IgD-negative memory B cell (primary cell): ENCODE measurements around the gene SCRN1. TPM values are rescaled to one million over a fixed set of nuclear protein-coding genes. Genes with fewer than 3 reads are reported as not detected.

ENCODE experiments used
- H3K27ac Mint-ChIP-seq, 3 donors: one replicate each; pipeline ENCODE4 v1.8.0; 2020 to 2022; ENCODE audit warnings: mild to moderate bottlenecking in 3 of 3, mixed read lengths in 3 of 3, moderate library complexity in 1 of 3
- H3K27me3 Mint-ChIP-seq: one replicate; pipeline ENCODE4 v1.8.0; 2021; ENCODE audit warnings: mixed read lengths
- H3K36me3 Mint-ChIP-seq: one replicate; pipeline ENCODE4 v1.8.0; 2020; ENCODE audit warnings: mild to moderate bottlenecking, mixed read lengths
- H3K4me1 Mint-ChIP-seq, 3 donors: one replicate each; pipeline ENCODE4 v1.8.0; 2020 to 2022; ENCODE audit warnings: mixed read lengths in 3 of 3, mild to moderate bottlenecking in 1 of 3
- H3K4me3 Mint-ChIP-seq, 4 donors: one replicate each; pipeline ENCODE4 v1.8.0; 2020 to 2022; ENCODE audit warnings: mild to moderate bottlenecking in 4 of 4, mixed read lengths in 4 of 4, moderate library complexity in 3 of 4
- H3K9me3 Mint-ChIP-seq, 3 donors: one replicate each; pipeline ENCODE4 v1.8.0; 2020 to 2021; ENCODE audit warnings: mixed read lengths in 3 of 3, mild to moderate bottlenecking in 1 of 3
- polyA plus RNA-seq: library from polyadenylated mRNA; unstranded; fragments of 300-500 nt; fragmentation: Illumina TruSeq; gene quantifications from one replicate; pipeline ENCODE4 v1.2.3, GENCODE V29; 2021

Gene SCRN1
- polyA plus RNA-seq, result 55.5 TPM

DNA sequence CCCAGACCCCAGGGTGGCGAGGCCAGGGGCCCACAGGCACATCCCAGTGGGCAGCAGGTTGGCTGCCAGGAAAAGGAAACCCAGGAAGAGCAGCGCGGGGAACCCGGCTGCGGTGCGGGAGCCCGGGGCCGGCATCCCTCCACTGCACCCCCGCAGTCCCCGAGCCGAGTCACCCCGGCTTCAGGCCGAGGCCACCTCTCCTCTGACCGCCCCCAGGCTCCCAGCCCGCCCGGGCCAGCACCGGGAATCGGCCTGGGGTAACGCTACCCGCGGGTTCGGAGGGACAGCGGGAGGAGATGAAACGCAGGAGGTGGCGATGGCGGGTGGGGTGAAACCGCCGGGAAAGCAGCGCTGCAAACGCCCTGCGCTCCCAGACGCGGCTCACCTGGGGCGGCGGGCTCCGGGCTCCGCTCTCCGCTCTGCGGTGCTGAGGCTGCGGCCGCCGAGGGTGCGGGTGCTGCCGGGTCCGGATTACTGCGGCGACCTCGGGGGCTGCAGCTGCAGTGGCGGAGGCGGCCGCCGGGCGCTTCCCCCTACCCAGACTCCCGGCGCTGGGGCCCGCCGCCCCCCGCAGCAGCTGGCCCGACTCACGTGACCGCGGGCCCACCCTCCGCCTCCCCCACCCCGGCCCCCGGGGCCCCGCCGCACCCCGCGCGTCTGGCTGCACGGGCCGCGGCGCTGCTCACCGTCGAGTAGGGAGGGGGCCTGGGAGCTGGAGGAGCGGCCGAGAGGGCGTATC is at the start of gene SCRN1:
SCRN1 (minus strand) TSS at position 545 of the 739 bp plus-strand sequence. CDS start 20,734 bp downstream, outside the sequence.
- Mint-ChIP-seq H3K27ac (peak within 1 kb of the TSS; percentile 86 to 94 (median 92)), H3K9me3 (peaks cover 0 to 4% (median 0%) of the 10 kb centered on the region in 3 donors), H3K4me3 (peak within 1 kb of the TSS; percentile 84 to 99 (median 94)), H3K4me1 (peaks cover 21 to 30% (median 30%) of the 10 kb centered on the region in 3 donors), H3K27me3 (no peaks in the 10 kb centered on the region), H3K36me3 (no peaks in the 10 kb centered on the region)

DNA sequence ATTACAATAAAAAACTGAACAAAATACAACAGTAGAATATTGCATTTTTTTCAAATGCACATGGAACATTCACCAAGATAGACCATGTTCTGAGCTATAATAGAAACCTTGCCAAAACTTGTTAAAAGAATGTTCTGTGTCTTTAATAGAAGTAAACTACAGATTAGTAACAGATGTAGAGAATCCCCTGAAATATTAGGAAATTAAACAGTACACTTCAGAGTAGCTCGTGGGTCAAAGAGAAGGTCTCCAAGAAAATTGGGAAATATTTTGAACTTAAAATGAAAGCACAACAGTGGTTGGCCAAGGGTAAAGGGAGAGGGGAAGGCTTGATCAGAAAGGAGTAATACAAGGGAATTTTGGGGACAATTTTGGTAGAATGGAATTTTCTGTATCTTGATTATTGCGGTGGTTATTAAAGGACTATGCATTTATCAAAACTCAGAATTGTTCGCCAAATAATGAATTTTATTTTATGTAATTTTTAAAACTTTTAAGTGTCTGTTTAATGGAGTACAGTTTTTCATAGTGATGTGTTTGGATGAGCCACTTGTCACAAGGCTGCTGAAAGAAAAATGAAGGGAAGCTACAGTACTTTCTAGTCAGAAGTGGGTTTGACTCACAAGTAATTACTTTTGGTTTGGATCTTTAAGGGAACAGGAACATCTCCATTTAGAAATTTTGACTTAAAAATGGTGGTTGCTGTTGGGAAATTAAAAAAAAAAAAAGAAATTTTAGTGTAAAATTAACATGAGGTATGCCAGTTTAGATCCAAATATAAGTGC is 48.8 kb upstream of the SCRN1 start:
- Mint-ChIP-seq H3K36me3 (peaks cover 3% of the 10 kb centered on the region), H3K4me3 (no peak overlapping the region), H3K9me3 (no peaks in the 10 kb centered on the region), H3K27ac (no peak overlapping the region), H3K4me1 (peaks cover 0 to 6% (median 0%) of the 10 kb centered on the region in 3 donors), H3K27me3 (no peaks in the 10 kb centered on the region)

- no peak overlapping the region for H3K4me3 Mint-ChIP-seq
- H3K27ac Mint-ChIP-seq, result no peak overlapping the region
- H3K9me3 Mint-ChIP-seq, result no peaks in the 10 kb centered on the region
- H3K36me3 Mint-ChIP-seq, result no peaks in the 10 kb centered on the region
- peaks cover 0 to 1% (median 0%) of the 10 kb centered on the region in 3 donors for H3K4me1 Mint-ChIP-seq
- no peaks in the 10 kb centered on the region for H3K27me3 Mint-ChIP-seq
These were observed 46.6 kb upstream of the SCRN1 start for GRCh38 chr7:30036220-30036619.

- Mint-ChIP-seq H3K36me3 (no peaks in the 10 kb centered on the region), H3K4me1 (no peaks in the 10 kb centered on the region), H3K27ac (no peak overlapping the region), H3K9me3 (no peaks in the 10 kb centered on the region), H3K4me3 (peak overlapping the region in 1 of 4 donors; percentile 26), H3K27me3 (no peaks in the 10 kb centered on the region)
These were observed 44.9 kb upstream of the SCRN1 start for GRCh38 chr7:30034501-30034900.

DNA sequence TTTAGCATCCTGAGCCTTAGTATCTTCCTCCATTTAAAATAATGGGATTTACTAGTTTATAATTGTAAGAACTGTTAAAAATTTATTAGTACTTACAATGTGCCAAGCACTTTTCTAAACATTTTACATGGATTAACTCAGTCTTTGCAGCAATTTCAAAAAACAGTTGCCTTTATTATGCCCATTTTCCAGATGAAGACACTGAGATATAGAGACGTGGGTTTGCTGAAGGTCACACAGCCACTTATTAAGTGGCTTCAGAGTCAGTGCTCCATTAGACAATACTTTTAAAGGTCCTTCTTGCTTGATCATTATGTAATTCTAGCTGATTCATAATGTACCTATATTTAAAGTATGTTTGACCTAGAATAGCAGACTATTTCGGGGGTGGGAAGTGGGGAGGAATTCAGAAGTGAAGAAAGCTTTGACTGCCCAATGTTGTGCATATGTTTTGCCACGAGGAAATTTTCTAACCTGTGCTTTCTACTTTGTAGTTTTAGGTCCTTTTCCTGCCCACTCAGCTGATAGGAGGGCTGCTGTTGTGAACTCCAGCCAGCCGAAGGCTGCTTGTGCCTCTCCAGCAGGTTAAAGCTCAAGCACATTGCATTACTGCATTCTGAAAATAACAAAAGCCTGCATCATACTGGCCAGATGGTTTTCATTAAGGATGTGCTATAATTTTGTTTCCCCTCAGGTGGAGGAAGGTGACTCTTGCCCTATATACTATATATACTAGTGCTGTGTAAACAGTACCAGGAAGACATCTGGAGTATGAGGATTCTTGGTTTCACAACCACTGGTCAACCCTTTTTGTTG is 42.9 kb upstream of the SCRN1 start:
- Mint-ChIP-seq H3K27ac (no peak overlapping the region), H3K4me3 (peak overlapping the region in 1 of 4 donors; percentile 30), H3K27me3 (no peaks in the 10 kb centered on the region)

GRCh38 chr7:30029696-30030095 is 40.1 kb upstream of the SCRN1 start:
- H3K36me3 Mint-ChIP-seq, result no peaks in the 10 kb centered on the region
- H3K27me3 Mint-ChIP-seq, result no peaks in the 10 kb centered on the region
- H3K4me1 Mint-ChIP-seq, result peaks cover 14 to 20% (median 15%) of the 10 kb centered on the region in 3 donors
- H3K27ac Mint-ChIP-seq, result no peak overlapping the region
- H3K9me3 Mint-ChIP-seq, result no peaks in the 10 kb centered on the region
- peak overlapping the region in 1 of 4 donors; percentile 98 for H3K4me3 Mint-ChIP-seq

More for the DNA sequence above, 42.9 kb upstream of the SCRN1 start:
- H3K4me1 Mint-ChIP-seq, result peaks cover 0 to under 1% (median 0%) of the 10 kb centered on the region in 3 donors
- no peaks in the 10 kb centered on the region for H3K9me3 Mint-ChIP-seq
- no peaks in the 10 kb centered on the region for H3K36me3 Mint-ChIP-seq

DNA sequence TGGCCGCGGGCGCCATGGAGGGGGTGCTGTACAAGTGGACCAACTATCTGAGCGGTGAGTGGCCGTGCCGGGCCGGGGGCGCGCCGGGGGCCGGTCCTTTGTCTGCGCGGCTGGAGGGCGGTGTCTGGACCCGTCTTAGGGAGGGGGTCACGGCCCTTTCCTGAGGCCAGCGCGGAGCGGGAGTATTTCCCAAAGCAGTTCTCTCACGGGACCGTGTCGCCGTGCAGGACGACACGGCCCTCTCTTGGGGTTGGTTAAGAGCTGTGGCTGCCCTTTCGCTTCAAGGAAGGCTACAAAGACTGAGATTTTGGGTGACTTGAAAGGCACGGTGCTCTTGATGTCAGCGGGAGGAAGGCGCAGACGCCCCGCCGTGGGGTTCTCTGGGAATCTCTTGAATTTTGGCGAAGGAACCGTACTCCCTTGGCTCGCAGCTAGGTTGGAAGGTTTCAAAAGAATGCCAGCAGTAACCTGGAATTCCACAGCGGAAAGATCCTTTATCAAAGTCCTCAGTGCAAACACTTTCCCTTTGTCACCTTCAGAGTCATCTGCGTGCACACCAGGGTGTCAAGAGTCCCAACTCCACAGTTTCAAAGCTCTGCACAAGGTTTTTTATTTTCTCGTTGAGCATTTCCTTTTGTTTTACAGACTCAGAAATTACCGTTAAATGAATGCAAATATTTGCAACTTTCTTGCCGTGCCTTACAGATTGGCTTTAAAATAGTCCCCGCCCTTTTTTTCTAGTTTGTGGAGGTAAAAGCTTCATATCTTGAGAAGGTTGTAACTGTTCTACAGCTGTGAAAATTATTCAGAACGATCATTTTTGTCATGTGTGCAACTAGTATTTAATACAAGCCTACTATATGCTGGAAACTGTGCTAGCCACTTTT is 39.4 kb upstream of the SCRN1 start:
- H3K4me1 Mint-ChIP-seq, result peaks cover 16 to 20% (median 17%) of the 10 kb centered on the region in 3 donors
- H3K27ac Mint-ChIP-seq, result peak overlapping the region in 1 of 3 donors; percentile 92
- H3K27me3 Mint-ChIP-seq, result no peaks in the 10 kb centered on the region
- peak overlapping the region in 1 of 4 donors; percentile 98 for H3K4me3 Mint-ChIP-seq
- no peaks in the 10 kb centered on the region for H3K9me3 Mint-ChIP-seq
- no peaks in the 10 kb centered on the region for H3K36me3 Mint-ChIP-seq

DNA sequence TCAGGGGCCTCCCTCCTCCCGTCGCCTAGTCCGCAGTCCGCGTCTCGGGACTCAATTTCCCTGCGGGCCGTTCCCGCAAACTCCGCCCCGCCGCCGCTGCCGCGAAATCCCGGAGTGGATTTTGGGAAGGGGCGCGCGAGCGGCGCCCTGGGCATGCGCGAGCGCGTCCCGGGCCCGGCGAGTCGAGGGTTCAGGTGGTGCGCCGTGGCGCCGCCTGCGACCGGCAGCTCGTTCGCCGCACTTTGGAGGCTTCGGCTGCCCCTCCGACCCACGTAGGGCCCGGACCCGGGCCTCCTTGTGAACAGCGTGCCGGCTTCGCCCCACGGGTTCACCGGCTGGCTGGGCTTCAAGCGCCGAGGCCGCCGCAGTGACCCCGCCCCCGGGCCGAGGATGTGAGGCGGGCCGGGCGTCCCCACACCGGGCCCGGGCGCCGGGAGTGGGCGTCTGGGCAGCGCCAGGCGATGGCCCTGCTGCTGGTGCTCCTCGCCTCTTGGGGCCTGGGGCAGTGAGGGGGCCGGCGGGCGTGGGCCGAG is 38.7 kb upstream of the SCRN1 start, which contains the start of gene PLEKHA8:
PLEKHA8 (plus strand) TSS at position 197 of the 533 bp plus-strand sequence. CDS start 351 bp downstream, outside the sequence.
- Mint-ChIP-seq H3K36me3 (no peaks in the 10 kb centered on the region), H3K27ac (peak within 1 kb of the TSS; percentile 92 to 98 (median 97)), H3K9me3 (no peaks in the 10 kb centered on the region), H3K27me3 (no peaks in the 10 kb centered on the region), H3K4me1 (peaks cover 18 to 25% (median 24%) of the 10 kb centered on the region in 3 donors), H3K4me3 (peak within 1 kb of the TSS in 3 of 4 donors; percentile 94 to 99 (median 98))

DNA sequence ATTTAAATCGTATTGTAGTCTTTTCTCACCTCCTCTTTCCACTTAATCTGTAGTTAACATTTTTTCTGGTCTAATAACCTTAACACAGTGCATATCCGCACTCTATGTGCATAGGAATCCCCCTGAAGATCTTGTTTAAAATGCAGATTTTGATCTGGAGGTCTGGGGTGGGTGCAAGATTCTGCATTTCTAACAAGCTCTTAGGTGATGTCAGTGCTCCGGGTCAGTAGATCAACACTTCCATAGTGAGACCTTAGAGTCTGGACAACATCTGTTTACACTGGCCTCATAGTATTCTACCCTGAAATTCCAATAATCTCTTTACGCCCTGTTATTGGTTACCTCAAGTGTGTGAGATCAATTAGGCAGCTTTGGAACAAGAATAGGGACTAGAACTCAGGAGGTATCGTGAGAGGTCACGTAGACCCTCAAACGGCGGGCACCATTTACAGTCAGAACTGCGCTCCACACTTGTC is 38.2 kb upstream of the SCRN1 start:
- Mint-ChIP-seq H3K4me3 (peak overlapping the region in 3 of 4 donors; percentile 94 to 99 (median 98)), H3K27ac (peak overlapping the region; percentile 92 to 98 (median 97)), H3K9me3 (no peaks in the 10 kb centered on the region), H3K4me1 (peaks cover 21 to 27% (median 27%) of the 10 kb centered on the region in 3 donors), H3K36me3 (no peaks in the 10 kb centered on the region), H3K27me3 (no peaks in the 10 kb centered on the region)

DNA sequence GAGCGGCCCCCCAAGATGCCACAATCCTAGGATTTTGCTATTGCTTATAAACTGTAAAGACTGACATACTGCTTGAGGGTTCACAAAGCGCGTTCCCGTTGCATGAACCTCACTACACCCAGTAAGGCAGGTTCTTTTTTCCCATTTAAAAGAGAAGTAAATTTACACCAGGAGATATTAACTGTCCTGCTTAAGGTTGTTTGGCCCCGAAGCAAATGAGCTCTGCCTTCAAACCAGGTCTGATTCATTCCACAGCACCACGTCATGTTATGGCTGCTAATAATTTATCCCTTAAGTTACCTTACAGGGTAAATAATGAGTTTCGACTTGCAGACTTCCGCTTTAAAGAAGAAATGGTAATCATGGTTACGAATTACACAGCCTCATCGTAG is 37.5 kb upstream of the SCRN1 start:
- no peaks in the 10 kb centered on the region for H3K27me3 Mint-ChIP-seq

GRCh38 chr7:30026229-30027064 is 36.8 kb upstream of the SCRN1 start, which contains the start of gene FKBP14:
TSS of gene FKBP14 (minus strand) at chr7:30026702. CDS start at chr7:30026508, 194 bp downstream.
- Mint-ChIP-seq H3K4me3 (peak within 1 kb of the TSS in 3 of 4 donors; percentile 94 to 99 (median 98)), H3K36me3 (peaks cover 1% of the 10 kb centered on the region), H3K4me1 (peaks cover 22 to 28% (median 27%) of the 10 kb centered on the region in 3 donors), H3K27ac (peak within 1 kb of the TSS; percentile 92 to 98 (median 97)), H3K9me3 (no peaks in the 10 kb centered on the region), H3K27me3 (no peaks in the 10 kb centered on the region)

More for the DNA sequence above, 37.5 kb upstream of the SCRN1 start:
- H3K36me3 Mint-ChIP-seq, result peaks cover under 1% of the 10 kb centered on the region
- H3K4me3 Mint-ChIP-seq, result peak overlapping the region in 3 of 4 donors; percentile 94 to 99 (median 98)
- peak overlapping the region; percentile 92 to 98 (median 97) for H3K27ac Mint-ChIP-seq
- no peaks in the 10 kb centered on the region for H3K9me3 Mint-ChIP-seq
- H3K4me1 Mint-ChIP-seq, result peaks cover 21 to 28% (median 27%) of the 10 kb centered on the region in 3 donors

GRCh38 chr7:30023524-30023923 is 33.9 kb upstream of the SCRN1 start:
- Mint-ChIP-seq H3K27ac (peak overlapping the region in 1 of 3 donors; percentile 24), H3K4me1 (peaks cover 36 to 45% (median 37%) of the 10 kb centered on the region in 3 donors), H3K27me3 (no peaks in the 10 kb centered on the region), H3K4me3 (peak overlapping the region in 2 of 4 donors; percentile 55 to 67), H3K36me3 (peaks cover 1% of the 10 kb centered on the region), H3K9me3 (no peaks in the 10 kb centered on the region)
